Glutamatergic neuron (in vitro differentiated cells): ENCODE data around the gene IST1. TPM values are rescaled to one million over a fixed set of nuclear protein-coding genes. Genes with fewer than 3 reads are reported as not detected.

ENCODE experiments used
- DNase-seq: peaks from one replicate; pipeline ENCODE4 v3.0.0; 2022
- H3K27ac Mint-ChIP-seq: one replicate; pipeline ENCODE4 v1.8.0; 2020; ENCODE audit warnings: mild to moderate bottlenecking, mixed read lengths, inconsistent platforms; ENCODE audit not compliant: unreplicated experiment
- H3K27me3 Mint-ChIP-seq: one replicate; pipeline ENCODE4 v1.8.0; 2020; ENCODE audit warnings: mild to moderate bottlenecking, moderate library complexity, mixed read lengths, inconsistent platforms; ENCODE audit not compliant: unreplicated experiment
- H3K36me3 Mint-ChIP-seq: one replicate; pipeline ENCODE4 v1.8.0; 2020; ENCODE audit warnings: mild to moderate bottlenecking, mixed read lengths, inconsistent platforms; ENCODE audit not compliant: unreplicated experiment
- H3K4me1 Mint-ChIP-seq: one replicate; pipeline ENCODE4 v1.8.0; 2020; ENCODE audit warnings: mild to moderate bottlenecking, low read depth, mixed read lengths, inconsistent platforms; ENCODE audit not compliant: unreplicated experiment
- H3K4me3 Mint-ChIP-seq: one replicate; pipeline ENCODE4 v1.8.0; 2020; ENCODE audit warnings: mild to moderate bottlenecking, mixed read lengths, inconsistent platforms; ENCODE audit not compliant: unreplicated experiment
- H3K9me3 Mint-ChIP-seq: one replicate; pipeline ENCODE4 v1.8.0; 2020; ENCODE audit warnings: mild to moderate bottlenecking, moderate library complexity, mixed read lengths, inconsistent platforms; ENCODE audit not compliant: unreplicated experiment
- total RNA-seq: library from RNA; stranded (reverse); fragmentation: NEBNext Ultra II Directional; extraction: Animal tissue kit (Norgen Biotek cat#: 25700); gene quantifications from one replicate; pipeline ENCODE4 v1.2.1, GENCODE V29; 2021; ENCODE audit not compliant: unreplicated experiment
- TF ChIP-seq, protein P1 (sequence below): fragments of 200-600 bp; sonication (generic); IDR thresholded peaks from one replicate; pipeline ENCODE4 v1.5.0; 2021; ENCODE audit not compliant: partially characterized antibody, unreplicated experiment

The IST1 gene
- total RNA-seq, 1 donor from 2014 or later = 271 TPM

DNA sequence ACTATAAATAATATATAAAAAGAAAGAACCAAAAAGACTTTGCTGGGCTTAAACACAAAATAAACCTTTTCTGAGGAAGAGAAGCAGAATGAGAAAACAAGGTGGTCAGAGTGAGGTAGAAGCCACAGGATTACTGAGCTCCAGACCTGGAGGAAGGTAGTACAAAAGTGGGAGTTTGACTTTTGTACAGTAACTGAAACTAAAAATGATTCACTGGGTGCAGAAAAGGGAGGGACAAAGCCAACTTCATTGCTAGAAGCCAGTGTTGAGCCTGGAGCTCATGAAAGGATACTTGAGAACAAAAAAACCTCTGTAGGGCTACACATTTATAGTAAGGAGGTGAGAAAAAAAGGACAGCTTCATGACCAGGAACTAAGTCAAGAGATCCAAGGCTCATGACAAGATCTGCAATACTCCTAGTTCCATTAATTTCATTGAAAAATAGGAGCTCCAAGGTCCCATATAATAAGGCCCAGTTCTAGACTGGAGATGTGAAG is 59.4 kb downstream of the IST1 start:
- TF ChIP-seq, protein P1, sequence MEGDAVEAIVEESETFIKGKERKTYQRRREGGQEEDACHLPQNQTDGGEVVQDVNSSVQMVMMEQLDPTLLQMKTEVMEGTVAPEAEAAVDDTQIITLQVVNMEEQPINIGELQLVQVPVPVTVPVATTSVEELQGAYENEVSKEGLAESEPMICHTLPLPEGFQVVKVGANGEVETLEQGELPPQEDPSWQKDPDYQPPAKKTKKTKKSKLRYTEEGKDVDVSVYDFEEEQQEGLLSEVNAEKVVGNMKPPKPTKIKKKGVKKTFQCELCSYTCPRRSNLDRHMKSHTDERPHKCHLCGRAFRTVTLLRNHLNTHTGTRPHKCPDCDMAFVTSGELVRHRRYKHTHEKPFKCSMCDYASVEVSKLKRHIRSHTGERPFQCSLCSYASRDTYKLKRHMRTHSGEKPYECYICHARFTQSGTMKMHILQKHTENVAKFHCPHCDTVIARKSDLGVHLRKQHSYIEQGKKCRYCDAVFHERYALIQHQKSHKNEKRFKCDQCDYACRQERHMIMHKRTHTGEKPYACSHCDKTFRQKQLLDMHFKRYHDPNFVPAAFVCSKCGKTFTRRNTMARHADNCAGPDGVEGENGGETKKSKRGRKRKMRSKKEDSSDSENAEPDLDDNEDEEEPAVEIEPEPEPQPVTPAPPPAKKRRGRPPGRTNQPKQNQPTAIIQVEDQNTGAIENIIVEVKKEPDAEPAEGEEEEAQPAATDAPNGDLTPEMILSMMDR = no peak
- H3K4me1 Mint-ChIP-seq = no peaks in the 10 kb centered on the region
- no peak overlapping the region for H3K4me3 Mint-ChIP-seq
- H3K9me3 Mint-ChIP-seq = peaks cover 2% of the 10 kb centered on the region
- peaks cover 1% of the 10 kb centered on the region for H3K27me3 Mint-ChIP-seq
- H3K36me3 Mint-ChIP-seq = no peaks in the 10 kb centered on the region
- no peak for DNase-seq
- H3K27ac Mint-ChIP-seq = no peak overlapping the region

DNA sequence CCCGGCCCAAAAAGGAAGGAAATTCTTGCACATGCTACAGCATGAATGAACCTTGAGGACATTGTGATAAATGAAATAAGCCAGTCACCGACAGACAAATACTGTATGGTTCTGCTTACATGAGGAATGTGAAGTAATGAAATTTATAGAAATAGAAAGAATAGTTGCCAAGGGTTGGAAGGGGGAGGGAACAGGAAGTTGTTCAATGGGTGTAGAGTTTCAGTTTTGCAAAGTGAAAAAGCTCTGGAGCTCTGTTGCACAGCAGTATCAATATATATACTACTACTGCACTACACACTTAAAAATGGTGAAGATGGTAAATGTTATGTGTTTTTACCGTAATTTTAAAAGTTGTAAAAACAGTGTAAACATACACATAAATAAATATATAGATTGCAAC is 61.2 kb downstream of the IST1 start:
- no peak for DNase-seq
- Mint-ChIP-seq H3K36me3 (no peaks in the 10 kb centered on the region), H3K4me3 (no peak overlapping the region), H3K27me3 (peaks cover 1% of the 10 kb centered on the region), H3K9me3 (peaks cover 2% of the 10 kb centered on the region), H3K27ac (no peak overlapping the region), H3K4me1 (no peaks in the 10 kb centered on the region)
- TF ChIP-seq, protein P1 = no peak

DNA sequence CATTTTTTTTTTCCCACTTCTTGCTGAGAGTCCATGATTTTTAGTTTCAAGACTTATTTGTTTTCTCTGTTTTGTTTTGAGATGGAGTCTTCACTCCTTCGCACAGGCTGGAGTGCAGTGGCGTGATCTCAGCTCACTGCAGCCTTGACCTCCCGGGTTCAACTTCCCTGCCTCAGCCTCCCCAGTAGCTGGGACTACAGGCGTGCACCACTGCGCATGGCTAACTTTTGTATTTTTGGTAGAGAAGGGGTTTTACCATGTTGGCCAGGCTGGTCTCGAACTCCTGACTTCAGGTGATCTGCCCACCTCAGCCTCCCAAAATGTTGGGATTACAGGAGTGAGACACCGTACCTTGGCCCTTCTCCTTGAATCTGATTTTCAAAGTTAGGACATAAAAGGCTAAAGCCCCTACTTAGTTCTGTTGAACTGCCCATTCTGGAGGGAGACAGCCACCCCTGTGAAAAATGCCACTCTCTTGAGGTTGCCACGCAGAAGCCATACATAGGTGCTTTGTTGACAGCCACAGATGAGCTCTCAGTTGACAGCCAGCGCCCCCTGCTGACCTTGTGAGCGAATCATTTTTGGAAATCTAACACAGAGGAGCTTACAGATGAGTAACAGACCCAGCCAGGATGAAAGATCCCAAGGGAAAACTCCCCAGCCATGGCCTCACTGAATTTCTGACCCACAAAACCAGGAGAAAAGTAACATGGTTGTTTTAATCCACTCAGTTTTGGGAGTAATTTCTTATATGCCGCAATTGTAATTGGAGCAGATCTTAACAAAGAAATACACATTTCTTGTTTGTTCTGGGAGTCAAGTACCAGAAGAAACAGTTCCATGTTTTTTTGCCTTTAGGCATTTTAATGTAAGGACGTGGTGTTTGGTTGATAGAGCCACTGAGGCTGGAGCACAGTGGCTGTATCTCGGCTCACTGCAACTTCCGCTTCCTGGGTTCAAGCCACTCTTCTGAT is 66.0 kb downstream of the IST1 start:
- H3K9me3 Mint-ChIP-seq = no peaks in the 10 kb centered on the region
- H3K4me1 Mint-ChIP-seq = peaks cover 3% of the 10 kb centered on the region
- no peak overlapping the region for H3K4me3 Mint-ChIP-seq
- TF ChIP-seq, protein P1 = peak; percentile 86
- peak; percentile 89 for DNase-seq
- peaks cover 2% of the 10 kb centered on the region for H3K27me3 Mint-ChIP-seq
- no peaks in the 10 kb centered on the region for H3K36me3 Mint-ChIP-seq
- H3K27ac Mint-ChIP-seq = no peak overlapping the region

DNA sequence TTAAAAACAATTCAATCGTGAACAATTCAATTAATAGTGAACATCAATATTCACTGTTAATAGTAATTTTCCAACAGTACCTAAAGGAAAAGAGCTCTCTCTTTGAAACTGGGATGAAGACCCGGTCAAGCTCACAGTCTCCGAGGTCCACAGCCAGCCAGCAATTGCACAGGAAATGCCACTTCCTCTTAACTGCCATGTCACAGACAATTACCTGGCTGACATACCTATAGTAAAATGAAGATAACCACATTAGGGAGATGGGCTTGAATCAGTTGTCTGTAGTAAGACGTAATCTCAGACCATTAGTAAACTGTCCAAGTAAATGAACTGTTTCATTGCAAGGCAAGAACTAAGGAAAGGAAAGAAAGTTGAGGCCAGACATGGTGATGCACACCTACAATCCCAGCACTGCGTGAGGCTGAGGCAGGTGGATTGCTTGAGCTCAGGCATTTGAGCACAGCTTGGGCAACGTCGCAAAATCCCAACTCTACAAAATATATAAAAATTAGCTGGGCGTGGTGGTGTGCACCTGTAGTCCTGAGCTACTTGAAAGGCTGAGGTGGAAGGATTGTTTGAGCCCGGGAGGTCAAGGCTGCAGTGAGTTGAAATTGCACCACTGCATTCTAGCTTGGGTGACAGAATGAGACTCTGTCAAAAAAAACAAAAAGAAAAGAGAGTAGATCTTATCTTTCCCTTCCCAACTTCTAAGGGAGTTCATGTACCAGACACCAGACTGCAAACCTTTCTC is 68.0 kb downstream of the IST1 start:
- Mint-ChIP-seq H3K4me1 (peaks cover 3% of the 10 kb centered on the region), H3K36me3 (no peaks in the 10 kb centered on the region), H3K4me3 (no peak overlapping the region), H3K27me3 (peaks cover 2% of the 10 kb centered on the region), H3K9me3 (no peaks in the 10 kb centered on the region), H3K27ac (no peak overlapping the region)
- DNase-seq = no peak
- TF ChIP-seq, protein P1 = no peak
